Adrenal gland (tissue), 12 donors: Measurements from ENCODE around the gene PLXNA4. TPM values are rescaled to one million over a fixed set of nuclear protein-coding genes. Genes with fewer than 3 reads are reported as not detected.

Source experiments
- DNase-seq, 7 donors: peaks; one replicate each; pipeline ENCODE4 v3.0.0-alpha.2; 2019 to 2020
- H3K27ac ChIP-seq, 5 donors: fragments of 200-600 bp; sonication (generic) in 4 of 5; 1 replicate in 3 of 5; 2 replicates in 2 of 5; pipeline versions ENCODE4 v1.5.1 to v1.8.0; 2016 to 2020; ENCODE audit warnings: mild to moderate bottlenecking in 1 of 5
- H3K27me3 ChIP-seq: fragments of 200-600 bp; 2 replicates; pipeline ENCODE4 v1.8.0; 2021
- H3K36me3 ChIP-seq, 2 donors: fragments of 200-600 bp; replicated peaks in 1 of 2; 1 replicate in 1 of 2; 2 replicates in 1 of 2; pipeline versions ENCODE4 v1.5.1 to v1.8.0; 2018 to 2022
- H3K4me1 ChIP-seq, 2 donors: fragments of 200-600 bp; replicated peaks in 1 of 2; 1 replicate in 1 of 2; 2 replicates in 1 of 2; pipeline versions ENCODE4 v1.5.1 to v1.8.0; 2018 to 2021
- H3K4me3 ChIP-seq, 4 donors: fragments of 200-600 bp; sonication (generic) in 3 of 4; one replicate each; pipeline ENCODE4 v1.5.1; 2016 to 2018
- H3K9me3 ChIP-seq, 3 donors: fragments of 200-600 bp; sonication (generic) in 1 of 3; replicated peaks in 1 of 3; 1 replicate in 2 of 3; 2 replicates in 1 of 3; pipeline versions ENCODE4 v1.5.1 to v1.8.0; 2016 to 2021
- CTCF ChIP-seq, 6 experiments: fragments of 450-650 bp in 4 of 6; fragments of 200-600 bp in 2 of 6; sonication (generic) in 1 of 6; IDR thresholded peaks; 1 replicate in 5 of 6; 2 replicates in 1 of 6; pipeline versions ENCODE4 v1.5.1 to v1.8.0; 2016 to 2021; ENCODE audit warnings: antibody characterized with exemption in 6 of 6, mild to moderate bottlenecking in 2 of 6, moderate library complexity in 1 of 6
- POLR2A ChIP-seq, 2 donors: fragments of 450-650 bp; IDR thresholded peaks; one replicate each; pipeline ENCODE4 v1.6.1; 2017; ENCODE audit warnings: antibody characterized with exemption in 2 of 2, mild to moderate bottlenecking in 2 of 2, moderate library complexity in 1 of 2
- WGBS, 4 donors: extraction: QIAGEN DNeasy Blood & Tissue Kit in 2 of 4; methylation state at CpG; one replicate each; pipeline versions ENCODE4 v1.1.5 to v1.1.7; 2013 to 2017; 5-methylcytosine and 5-hydroxymethylcytosine counted together
- intact Hi-C, 2 donors: fragments of 100-400 bp; cut with DNase I; formaldehyde crosslinking; loops; one replicate each; pipeline versions ENCODE4 v1.14.1 to v1.15.0; 2022 to 2023
- polyA plus RNA-seq, 3 donors: library from polyadenylated mRNA; stranded (reverse); fragments of 200-250 nt in 2 of 3; fragments of 350-450 nt in 1 of 3; fragmentation: Illumina TruSeq in 1 of 3; extraction: RNeasy Lipid Tissue Mini Kit (QIAGEN cat#74804) in 1 of 3; gene quantifications; one replicate each; pipeline ENCODE4 v1.2.3, GENCODE V29; 2013 to 2014
- total RNA-seq, 9 donors: library from RNA; depleted of rRNA in 4 of 9; stranded (reverse); fragments of >200 nt in 4 of 9; fragments of 120-200 nt in 1 of 9; fragmentation: NEBNext Ultra II Directional in 1 of 9; extraction: Animal tissue kit (Norgen Biotek cat#: 25700) in 1 of 9; gene quantifications; one replicate each; pipeline versions ENCODE4 v1.1.0 to v1.2.4, GENCODE V29; 2013 to 2023
- donor health status: healthy with polysubstance abuse.
- donor health status: Bipolar disorder and iron deficiency.
- donor health status: DM: yes; HTN: yes; CAD: no.
- donor health status: DM: no; HTN: no; CAD: no.
- donor health status: DM: no; HTN: no; CAD: no.
- donor health status: DM: yes; HTN: yes; CAD: no.

The PLXNA4 gene
- total and polyA plus RNA-seq, 12 donors, result 0.99 to 10.7 (median 3.6) TPM

GRCh38 chr7:132123773-132124172 is 452.5 kb downstream of the PLXNA4 start:
- TF ChIP-seq CTCF (IDR thresholded peaks at IDR 0.05) (no peak), POLR2A (IDR thresholded peaks at IDR 0.05) (no peak)
- DNase-seq, result no peak
- intact Hi-C loops, result no loop called here

DNA sequence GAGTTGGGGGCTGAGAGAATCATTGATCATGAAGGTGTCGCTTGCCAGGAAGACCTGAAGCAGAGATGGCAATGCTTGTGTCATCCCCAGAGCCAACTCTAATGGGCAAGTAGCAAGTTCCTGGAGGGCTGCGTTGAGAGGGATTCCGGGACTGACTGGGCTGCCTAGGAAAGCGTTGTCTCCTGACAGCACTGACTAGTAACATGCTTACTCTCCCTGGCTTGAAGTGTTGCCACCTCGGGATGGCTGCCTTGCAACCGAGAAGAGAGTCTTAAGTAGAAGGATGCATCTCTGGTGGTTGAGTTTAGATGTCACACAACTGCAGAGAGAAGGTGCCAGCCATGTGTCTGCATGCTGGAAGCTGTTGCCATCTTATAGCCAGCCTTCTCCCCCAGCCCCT is 453.4 kb downstream of the PLXNA4 start:
- intact Hi-C loops, result no loop called here
- H3K36me3 ChIP-seq, result no peaks in the 10 kb centered on the region
- no peak overlapping the region for H3K4me3 ChIP-seq
- no peaks in the 10 kb centered on the region for H3K4me1 ChIP-seq
- DNase-seq, result no peak
- 77 to 89% (median 80%) methylated on average over 5 to 6 of the region's 6 CpGs for WGBS, 4 donors
- H3K27ac ChIP-seq, result no peak overlapping the region
- H3K27me3 ChIP-seq, result no peaks in the 10 kb centered on the region
- no peak for TF ChIP-seq CTCF (IDR thresholded peaks at IDR 0.05)
- no peak for TF ChIP-seq POLR2A (IDR thresholded peaks at IDR 0.05)
- no peaks in the 10 kb centered on the region for H3K9me3 ChIP-seq

More at GRCh38 chr7:132123773-132124172, 452.5 kb downstream of the PLXNA4 start:
- Histone ChIP-seq H3K4me1 (no peaks in the 10 kb centered on the region), H3K36me3 (no peaks in the 10 kb centered on the region), H3K4me3 (no peak overlapping the region), H3K27ac (no peak overlapping the region), H3K27me3 (no peaks in the 10 kb centered on the region), H3K9me3 (no peaks in the 10 kb centered on the region)
- 47 to 58% (median 54%) methylated on average over 6 to 7 of the region's 7 CpGs for WGBS, 4 donors

DNA sequence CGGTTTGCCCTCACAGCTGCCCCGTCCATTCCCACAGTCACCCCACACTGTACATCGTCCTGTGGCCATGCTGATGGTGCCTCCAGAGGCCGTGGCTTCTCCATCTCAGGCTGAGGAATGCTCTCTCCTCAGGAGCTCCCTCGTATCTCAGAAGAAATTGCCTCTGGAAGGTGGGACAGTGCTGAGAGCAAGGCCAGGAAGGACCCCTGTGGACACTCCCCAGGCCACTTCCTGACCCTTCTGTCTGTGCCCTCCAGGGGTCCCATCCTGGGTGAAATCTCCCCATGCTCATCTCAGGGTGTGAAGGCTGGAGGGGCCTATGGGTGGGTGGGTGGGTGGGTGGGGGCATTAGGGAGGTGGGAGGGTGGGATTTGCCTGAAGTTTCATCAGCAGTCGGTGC is 454.3 kb downstream of the PLXNA4 start:
- DNase-seq, result no peak
- H3K4me3 ChIP-seq, result no peak overlapping the region
- H3K27ac ChIP-seq, result no peak overlapping the region
- H3K4me1 ChIP-seq, result no peaks in the 10 kb centered on the region
- WGBS, 4 donors, result 77 to 84% (median 82%) methylated on average over 6 of the region's 6 CpGs
- TF ChIP-seq POLR2A (IDR thresholded peaks at IDR 0.05) (no peak), CTCF (IDR thresholded peaks at IDR 0.05) (no peak)
- H3K27me3 ChIP-seq, result no peaks in the 10 kb centered on the region
- intact Hi-C loops, result no loop called here
- no peaks in the 10 kb centered on the region for H3K9me3 ChIP-seq
- no peaks in the 10 kb centered on the region for H3K36me3 ChIP-seq

DNA sequence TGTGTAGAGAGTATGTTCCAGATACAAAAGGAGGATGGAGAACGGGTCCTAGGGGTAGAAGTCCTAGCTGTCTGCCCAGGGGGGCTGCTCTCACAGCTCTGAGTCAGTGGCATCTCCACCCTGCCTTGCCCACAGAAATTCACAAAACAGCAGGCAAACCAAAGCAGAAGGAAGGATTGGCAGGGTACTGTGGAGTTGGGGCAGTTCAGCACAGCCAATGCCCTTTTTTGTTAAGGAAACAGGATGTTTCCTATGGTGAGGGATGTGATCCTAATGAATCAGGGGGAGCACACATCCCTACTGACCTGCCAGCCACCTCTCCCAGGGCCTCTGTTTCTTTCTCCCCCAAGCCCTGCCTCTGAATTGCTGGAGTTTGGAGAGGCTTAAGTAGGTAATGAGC is 457.6 kb downstream of the PLXNA4 start:
- no peaks in the 10 kb centered on the region for H3K36me3 ChIP-seq
- TF ChIP-seq POLR2A (IDR thresholded peaks at IDR 0.05) (no peak), CTCF (IDR thresholded peaks at IDR 0.05) (no peak)
- no peaks in the 10 kb centered on the region for H3K9me3 ChIP-seq
- no peak overlapping the region for H3K4me3 ChIP-seq
- no peak for DNase-seq
- intact Hi-C loops, result no loop called here
- no peaks in the 10 kb centered on the region for H3K27me3 ChIP-seq
- no peak overlapping the region for H3K27ac ChIP-seq
- WGBS, 4 donors, result 78 to 95% (median 92%) methylated on average over 1 of the region's 1 CpG
- no peaks in the 10 kb centered on the region for H3K4me1 ChIP-seq
